Kidney epithelial cell (primary cell): ENCODE data around the gene CCDC126. TPM values are rescaled to one million over a fixed set of nuclear protein-coding genes. Genes with fewer than 3 reads are reported as not detected.

Source experiments
- DNase-seq: peaks from one replicate; pipeline ENCODE4 v3.0.0-alpha.2; 2010; ENCODE audit warnings: low read depth
- H3K27me3 ChIP-seq: 2 replicates; pipeline ENCODE4 v1.6.0; 2011; ENCODE audit warnings: low read length; ENCODE audit not compliant: control insufficient read depth, insufficient read depth
- H3K36me3 ChIP-seq: 2 replicates; pipeline ENCODE4 v1.5.1; 2011; ENCODE audit warnings: low read length; ENCODE audit not compliant: control insufficient read depth, insufficient read depth
- H3K4me3 ChIP-seq: 2 replicates; pipeline ENCODE4 v1.5.1; 2011; ENCODE audit warnings: low read depth, mild to moderate bottlenecking, control low read depth, low read length
- CTCF ChIP-seq: IDR thresholded peaks from 2 replicates; pipeline ENCODE4 v1.5.1; 2011; ENCODE audit warnings: mild to moderate bottlenecking, moderate library complexity, low read length, control low read depth, inconsistent platforms; ENCODE audit not compliant: insufficient read depth, poor library complexity, severe bottlenecking
- total RNA-seq: library from RNA; depleted of rRNA; stranded (reverse); fragments of >200 nt; gene quantifications from 2 replicates; pipeline ENCODE4 v1.2.3, GENCODE V29; 2015

The CCDC126 gene
- total RNA-seq, 1 donor from 2014 or later, result 14.2 TPM

GRCh38 chr7:23633417-23633816, 36.2 kb downstream of the CCDC126 start:
- no peak overlapping the region for H3K4me3 ChIP-seq
- TF ChIP-seq CTCF, result no peak
- no peak for DNase-seq
- H3K27me3 ChIP-seq, result no peaks in the 10 kb centered on the region
- H3K36me3 ChIP-seq, result no peaks in the 10 kb centered on the region

- Histone ChIP-seq H3K36me3 (no peaks in the 10 kb centered on the region), H3K27me3 (no peaks in the 10 kb centered on the region), H3K4me3 (no peak overlapping the region)
- no peak for TF ChIP-seq CTCF
- no peak for DNase-seq
Observed at GRCh38 chr7:23645822-23646221, 48.6 kb downstream of the CCDC126 start.

- H3K36me3 ChIP-seq, result no peaks in the 10 kb centered on the region
- no peak for TF ChIP-seq CTCF
- DNase-seq, result no peak
- no peak overlapping the region for H3K4me3 ChIP-seq
- no peaks in the 10 kb centered on the region for H3K27me3 ChIP-seq
Observed at GRCh38 chr7:23653942-23654341, 56.8 kb downstream of the CCDC126 start.

- peak; percentile 9 for TF ChIP-seq CTCF
- no peaks in the 10 kb centered on the region for H3K36me3 ChIP-seq
- H3K4me3 ChIP-seq, result no peak overlapping the region
- no peaks in the 10 kb centered on the region for H3K27me3 ChIP-seq
- DNase-seq, result no peak
Observed at GRCh38 chr7:23654508-23654907, 57.3 kb downstream of the CCDC126 start.

GRCh38 chr7:23655433-23655832, 58.3 kb downstream of the CCDC126 start:
- TF ChIP-seq CTCF, result no peak
- no peak overlapping the region for H3K4me3 ChIP-seq
- H3K36me3 ChIP-seq, result no peaks in the 10 kb centered on the region
- no peaks in the 10 kb centered on the region for H3K27me3 ChIP-seq
- no peak for DNase-seq

GRCh38 chr7:23658831-23659427, 61.7 kb downstream of the CCDC126 start:
- no peak for TF ChIP-seq CTCF
- no peaks in the 10 kb centered on the region for H3K36me3 ChIP-seq
- no peak for DNase-seq
- H3K27me3 ChIP-seq, result no peaks in the 10 kb centered on the region
- no peak overlapping the region for H3K4me3 ChIP-seq
